Hepatocyte (in vitro differentiated cells): Measurements from ENCODE around the gene BAZ1B. TPM values are rescaled to one million over a fixed set of nuclear protein-coding genes. Genes with fewer than 3 reads are reported as not detected.

Source experiments
- DNase-seq: peaks from one replicate; pipeline ENCODE4 v3.0.0-alpha.2; 2016; ENCODE audit warnings: low spot score
- H2AFZ ChIP-seq: fragments of 200-600 bp; sonication (generic); 2 replicates; pipeline ENCODE4 v1.6.0; 2016; ENCODE audit warnings: antibody characterized with exemption, mild to moderate bottlenecking
- H3K27ac ChIP-seq: fragments of 200-600 bp; sonication (generic); 2 replicates; pipeline ENCODE4 v1.5.1; 2016; ENCODE audit warnings: mild to moderate bottlenecking
- H3K27me3 ChIP-seq: fragments of 200-600 bp; sonication (generic); 2 replicates; pipeline ENCODE4 v1.6.1; 2016
- H3K36me3 ChIP-seq: fragments of 200-600 bp; sonication (generic); replicated peaks from 2 replicates; pipeline ENCODE4 v1.5.1; 2016; ENCODE audit warnings: low read depth; ENCODE audit not compliant: insufficient read depth
- H3K4me1 ChIP-seq: fragments of 200-600 bp; sonication (generic); 2 replicates; pipeline ENCODE4 v1.5.1; 2016; ENCODE audit warnings: mild to moderate bottlenecking, moderate library complexity; ENCODE audit not compliant: insufficient read depth
- H3K4me2 ChIP-seq: fragments of 200-600 bp; sonication (generic); 2 replicates; pipeline ENCODE4 v1.6.0; 2016
- H3K4me3 ChIP-seq: fragments of 200-600 bp; sonication (generic); 2 replicates; pipeline ENCODE4 v1.5.1; 2016; ENCODE audit warnings: mild to moderate bottlenecking
- H3K79me2 ChIP-seq: fragments of 200-600 bp; sonication (generic); 2 replicates; pipeline ENCODE4 v1.6.0; 2017; ENCODE audit warnings: mild to moderate bottlenecking
- H3K9me2 ChIP-seq: fragments of 200-600 bp; sonication (generic); replicated peaks from 2 replicates; pipeline ENCODE4 v1.6.0; 2017; ENCODE audit warnings: mild to moderate bottlenecking; ENCODE audit not compliant: insufficient read depth
- H3K9me3 ChIP-seq: fragments of 200-600 bp; sonication (generic); 2 replicates; pipeline ENCODE4 v1.5.1; 2016; ENCODE audit warnings: low read depth, mild to moderate bottlenecking
- H4K20me1 ChIP-seq: fragments of 200-600 bp; sonication (generic); 2 replicates; pipeline ENCODE4 v1.6.0; 2016; ENCODE audit warnings: mild to moderate bottlenecking; ENCODE audit not compliant: insufficient read depth, poor library complexity, severe bottlenecking
- EZH2 ChIP-seq: fragments of 200-600 bp; sonication (generic); IDR thresholded peaks from 2 replicates; pipeline ENCODE4 v1.6.1; 2016; ENCODE audit warnings: antibody characterized with exemption, mild to moderate bottlenecking, borderline replicate concordance
- EZH2phosphoT487 ChIP-seq: fragments of 200-600 bp; sonication (generic); IDR thresholded peaks from one replicate; pipeline ENCODE4 v1.6.1; 2018; ENCODE audit warnings: antibody characterized with exemption, mild to moderate bottlenecking, low read depth, moderate library complexity; ENCODE audit not compliant: unreplicated experiment, severe bottlenecking
- WGBS: methylation state at CpG from one replicate; pipeline ENCODE4 v1.1.6; 2016; ENCODE audit warnings: low lambda C conversion rate; ENCODE audit errors: missing lambda C conversion rate; 5-methylcytosine and 5-hydroxymethylcytosine counted together
- polyA plus RNA-seq: library from polyadenylated mRNA; unstranded; fragments of >200 nt; fragmentation: Nextera tagmentation; extraction: Ambion mirVana; gene quantifications from 2 replicates; pipeline ENCODE4 v1.2.1, GENCODE V29; 2016
- total RNA-seq: library from RNA; depleted of rRNA; stranded (reverse); fragments of >200 nt; gene quantifications from 2 replicates; pipeline ENCODE4 v1.2.3, GENCODE V29; 2014
- TF ChIP-seq, protein P1 (sequence below): fragments of 200-600 bp; sonication (generic); IDR thresholded peaks from 2 replicates; pipeline ENCODE4 v1.5.1; 2016; ENCODE audit warnings: antibody characterized with exemption, mild to moderate bottlenecking; ENCODE audit not compliant: poor library complexity

BAZ1B gene
- total and polyA plus RNA-seq, 2 experiments from 2014 or later: 16.7 to 44.7 TPM

DNA sequence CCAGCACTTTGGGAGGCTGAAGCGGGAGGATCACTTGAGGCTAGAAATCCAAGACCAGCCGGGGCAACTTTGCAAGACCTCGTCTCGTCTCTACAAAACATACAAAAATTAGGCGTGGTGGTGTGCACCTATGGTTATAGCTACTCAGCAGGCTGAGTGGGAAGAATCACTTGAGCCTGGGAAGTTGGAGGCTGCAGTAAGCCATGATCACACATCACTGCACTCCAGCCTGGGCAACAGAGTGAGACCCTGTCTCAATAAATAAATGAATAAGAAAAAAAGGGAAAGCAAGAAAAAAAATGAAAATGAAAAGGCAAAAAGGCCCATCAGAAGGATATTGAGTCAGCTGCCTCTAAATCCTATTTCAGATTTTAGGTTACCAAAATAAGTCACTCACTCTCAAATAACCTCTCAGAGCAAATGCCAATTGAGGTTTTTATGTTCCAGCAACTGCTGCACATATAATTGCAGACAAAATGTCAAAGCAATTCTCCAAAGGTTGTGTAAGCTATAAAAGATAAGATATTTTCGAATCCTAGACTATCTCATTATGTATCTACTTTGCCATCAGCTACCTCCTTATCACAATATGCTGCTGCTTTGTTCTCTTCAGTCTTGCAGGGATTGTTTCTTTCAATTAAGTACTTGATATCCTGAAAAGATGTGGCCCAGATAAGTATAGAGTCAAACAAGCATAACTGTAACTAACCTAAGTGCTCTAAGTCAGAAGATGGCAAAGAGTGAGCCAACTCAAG lies 4.7 kb downstream of the BAZ1B start:
- Histone ChIP-seq H3K79me2 (peaks cover 92% of the 10 kb centered on the region), H3K36me3 (no peaks in the 10 kb centered on the region), H3K4me3 (no peak overlapping the region), H3K9me3 (no peaks in the 10 kb centered on the region), H3K4me1 (peaks cover 17% of the 10 kb centered on the region), H2AFZ (no peak overlapping the region), H3K4me2 (no peak overlapping the region), H3K27me3 (no peaks in the 10 kb centered on the region), H3K27ac (no peak overlapping the region), H4K20me1 (peaks cover 71% of the 10 kb centered on the region), H3K9me2 (no peaks in the 10 kb centered on the region)
- WGBS: 87% methylated on average over 6 of the region's 6 CpGs
- TF ChIP-seq EZH2phosphoT487: no peak
- no peak for TF ChIP-seq EZH2
- TF ChIP-seq, protein P1, sequence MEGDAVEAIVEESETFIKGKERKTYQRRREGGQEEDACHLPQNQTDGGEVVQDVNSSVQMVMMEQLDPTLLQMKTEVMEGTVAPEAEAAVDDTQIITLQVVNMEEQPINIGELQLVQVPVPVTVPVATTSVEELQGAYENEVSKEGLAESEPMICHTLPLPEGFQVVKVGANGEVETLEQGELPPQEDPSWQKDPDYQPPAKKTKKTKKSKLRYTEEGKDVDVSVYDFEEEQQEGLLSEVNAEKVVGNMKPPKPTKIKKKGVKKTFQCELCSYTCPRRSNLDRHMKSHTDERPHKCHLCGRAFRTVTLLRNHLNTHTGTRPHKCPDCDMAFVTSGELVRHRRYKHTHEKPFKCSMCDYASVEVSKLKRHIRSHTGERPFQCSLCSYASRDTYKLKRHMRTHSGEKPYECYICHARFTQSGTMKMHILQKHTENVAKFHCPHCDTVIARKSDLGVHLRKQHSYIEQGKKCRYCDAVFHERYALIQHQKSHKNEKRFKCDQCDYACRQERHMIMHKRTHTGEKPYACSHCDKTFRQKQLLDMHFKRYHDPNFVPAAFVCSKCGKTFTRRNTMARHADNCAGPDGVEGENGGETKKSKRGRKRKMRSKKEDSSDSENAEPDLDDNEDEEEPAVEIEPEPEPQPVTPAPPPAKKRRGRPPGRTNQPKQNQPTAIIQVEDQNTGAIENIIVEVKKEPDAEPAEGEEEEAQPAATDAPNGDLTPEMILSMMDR: no peak
- no peak for DNase-seq

DNA sequence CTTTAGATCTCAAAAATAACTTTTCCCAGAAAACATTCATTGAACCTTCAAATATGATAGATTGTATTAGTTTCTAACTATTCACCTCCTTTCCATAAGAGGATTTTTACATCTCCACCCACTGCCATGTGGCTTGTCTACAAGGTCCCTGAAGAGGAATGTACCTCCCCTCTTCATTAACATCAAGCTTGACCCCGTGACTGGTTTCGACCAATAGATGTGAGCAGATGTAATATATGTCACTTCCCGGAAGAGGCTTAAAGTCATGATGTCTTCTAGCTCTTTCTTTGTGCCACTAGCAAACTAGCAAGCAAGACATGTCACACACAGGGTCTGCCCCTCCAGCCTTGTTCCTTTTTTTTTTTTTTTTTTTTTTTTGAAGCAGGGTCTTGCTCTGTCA lies 6.9 kb downstream of the BAZ1B start:
- no peak for DNase-seq
- H3K4me3 ChIP-seq: no peak overlapping the region
- H3K9me2 ChIP-seq: no peaks in the 10 kb centered on the region
- H3K27ac ChIP-seq: no peak overlapping the region
- H3K4me2 ChIP-seq: no peak overlapping the region
- H4K20me1 ChIP-seq: peaks cover 71% of the 10 kb centered on the region
- TF ChIP-seq, protein P1: no peak
- TF ChIP-seq EZH2phosphoT487 (no peak), EZH2 (no peak)
- H3K36me3 ChIP-seq: no peaks in the 10 kb centered on the region
- 98% methylated on average over 3 of the region's 3 CpGs for WGBS
- H3K9me3 ChIP-seq: no peaks in the 10 kb centered on the region
- peaks cover 99% of the 10 kb centered on the region for H3K79me2 ChIP-seq
- no peak overlapping the region for H2AFZ ChIP-seq
- H3K4me1 ChIP-seq: peaks cover 12% of the 10 kb centered on the region
- H3K27me3 ChIP-seq: no peaks in the 10 kb centered on the region

DNA sequence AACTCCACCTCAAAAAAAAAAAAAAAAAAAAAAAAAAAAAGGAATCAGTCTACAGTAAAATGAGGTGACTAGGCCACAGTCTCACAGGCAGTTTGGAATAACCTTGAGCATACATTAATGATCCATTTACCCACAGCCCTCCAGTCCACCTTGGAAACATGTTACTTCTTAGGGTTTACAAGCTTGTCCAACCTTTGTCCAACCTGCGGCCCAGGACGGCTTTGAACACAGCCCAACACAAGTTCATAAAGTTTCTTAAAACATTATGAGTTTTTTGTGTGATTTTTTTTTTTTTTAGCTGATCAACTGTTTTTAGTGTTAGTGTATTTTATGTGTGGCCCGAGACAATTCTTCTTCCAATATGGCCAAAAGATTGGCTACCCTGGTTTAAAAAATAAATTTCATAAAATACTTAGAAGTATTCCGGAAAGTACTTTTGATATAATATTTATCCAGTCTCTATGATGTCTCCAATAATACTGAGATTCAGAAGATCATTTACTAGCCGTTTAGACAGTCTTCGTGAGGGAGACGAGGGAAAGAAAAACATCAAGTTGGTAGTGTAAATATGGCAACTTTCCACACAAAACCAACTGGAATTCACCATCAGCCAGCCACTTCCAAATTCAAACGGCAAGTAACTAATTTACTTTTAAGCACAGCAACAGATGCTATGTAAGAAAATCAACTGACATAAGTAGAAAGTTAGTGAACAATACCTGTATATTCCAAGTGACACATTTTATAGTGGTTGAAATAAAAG lies 9.9 kb downstream of the BAZ1B start:
- H3K27me3 ChIP-seq: no peaks in the 10 kb centered on the region
- H3K79me2 ChIP-seq: peaks cover 99% of the 10 kb centered on the region
- 89% methylated on average over 8 of the region's 8 CpGs for WGBS
- DNase-seq: no peak
- no peak overlapping the region for H3K4me2 ChIP-seq
- no peak overlapping the region for H3K4me3 ChIP-seq
- TF ChIP-seq, protein P1: no peak
- no peak for TF ChIP-seq EZH2phosphoT487
- no peak for TF ChIP-seq EZH2
- no peaks in the 10 kb centered on the region for H3K9me3 ChIP-seq
- H3K27ac ChIP-seq: no peak overlapping the region
- no peaks in the 10 kb centered on the region for H3K36me3 ChIP-seq
- H2AFZ ChIP-seq: no peak overlapping the region
- H3K4me1 ChIP-seq: no peaks in the 10 kb centered on the region
- no peaks in the 10 kb centered on the region for H3K9me2 ChIP-seq
- peaks cover 42% of the 10 kb centered on the region for H4K20me1 ChIP-seq
